Large intestine (tissue), 3 donors: Measurements from ENCODE around the gene LMF1. TPM values are rescaled to one million over a fixed set of nuclear protein-coding genes. Genes with fewer than 3 reads are reported as not detected.

Experiments used
- DNase-seq, 2 donors: peaks; one replicate each; pipeline versions ENCODE4 v3.0.0 to v3.0.0-alpha.2; 2013
- H3K27ac ChIP-seq: one replicate; pipeline ENCODE4 v1.5.1; 2013; ENCODE audit warnings: low read length
- H3K27me3 ChIP-seq: 2 replicates; pipeline ENCODE4 v1.6.1; 2013; ENCODE audit warnings: low read length; ENCODE audit not compliant: control insufficient read depth, insufficient read depth
- H3K36me3 ChIP-seq: 2 replicates; pipeline ENCODE4 v1.6.1; 2013; ENCODE audit warnings: low read length; ENCODE audit not compliant: control insufficient read depth, insufficient read depth
- H3K4me1 ChIP-seq: one replicate; pipeline ENCODE4 v1.6.1; 2013; ENCODE audit warnings: low read length; ENCODE audit not compliant: control insufficient read depth, insufficient read depth
- H3K4me3 ChIP-seq: one replicate; pipeline ENCODE4 v1.5.1; 2013; ENCODE audit warnings: low read length
- H3K9me3 ChIP-seq: one replicate; pipeline ENCODE4 v1.6.1; 2013; ENCODE audit warnings: mild to moderate bottlenecking, low read depth, low read length, moderate library complexity; ENCODE audit not compliant: control insufficient read depth
- WGBS: methylation state at CpG from one replicate; pipeline ENCODE4 v1.1.5; 2013; ENCODE audit warnings: low lambda C conversion rate; ENCODE audit not compliant: insufficient coverage; 5-methylcytosine and 5-hydroxymethylcytosine counted together
- polyA plus RNA-seq: library from polyadenylated mRNA; unstranded; fragments of 120-200 nt; gene quantifications from one replicate; pipeline ENCODE4 v1.2.1, GENCODE V29; 2013

The LMF1 gene
- polyA plus RNA-seq, 1 donor, result 17.2 TPM

DNA sequence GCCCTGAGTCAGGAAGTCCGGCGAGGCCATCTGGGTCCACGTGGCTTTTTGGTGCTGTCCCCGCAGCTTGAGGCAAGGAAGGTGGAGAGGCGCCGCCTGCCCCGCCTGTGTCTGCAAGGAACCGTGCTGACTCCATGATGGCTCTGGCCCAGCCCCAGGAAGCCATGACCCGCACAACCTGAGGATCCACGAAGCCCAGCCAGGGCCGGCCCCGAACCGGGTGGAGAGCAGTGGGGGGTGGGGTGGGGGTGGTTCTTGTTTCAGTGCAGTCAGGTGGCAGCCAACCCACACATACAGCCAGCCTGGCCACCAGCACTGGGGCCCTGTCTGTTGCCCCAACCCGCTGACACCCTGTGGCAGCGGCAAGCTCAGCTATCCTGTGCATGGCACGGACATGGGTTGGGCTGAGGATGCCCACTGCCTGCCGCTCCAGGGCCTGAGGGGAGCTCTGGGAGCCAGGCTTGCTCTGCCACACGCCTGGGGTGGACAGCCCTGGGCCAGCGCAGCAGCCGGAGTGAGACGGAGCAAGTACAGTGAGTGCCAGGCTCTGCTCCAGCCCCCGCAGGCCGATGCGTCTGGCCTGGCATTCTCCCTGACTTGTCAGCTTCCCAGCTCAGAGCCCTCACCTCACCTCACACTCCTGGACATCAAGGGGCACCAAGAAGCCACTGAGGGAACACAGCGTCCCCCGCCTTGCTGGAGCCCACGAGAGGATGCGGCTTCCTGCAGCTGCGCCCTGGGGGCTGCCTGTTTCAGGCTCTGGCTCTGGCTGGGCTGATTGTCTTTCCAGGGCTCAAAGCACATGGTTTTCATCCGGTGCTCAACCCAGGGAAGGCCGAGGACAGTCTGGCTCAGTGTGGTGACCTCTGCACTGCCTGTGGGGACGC, 68.8 kb downstream of the LMF1 start:
- H3K36me3 ChIP-seq, result no peaks in the 10 kb centered on the region
- no CpG with 5 or more reads among the region's 32 CpGs for WGBS
- H3K4me3 ChIP-seq, result no peak overlapping the region
- H3K4me1 ChIP-seq, result no peaks in the 10 kb centered on the region
- no peak overlapping the region for H3K27ac ChIP-seq
- H3K9me3 ChIP-seq, result peaks cover 6% of the 10 kb centered on the region
- H3K27me3 ChIP-seq, result no peaks in the 10 kb centered on the region
- DNase-seq, result no peak

DNA sequence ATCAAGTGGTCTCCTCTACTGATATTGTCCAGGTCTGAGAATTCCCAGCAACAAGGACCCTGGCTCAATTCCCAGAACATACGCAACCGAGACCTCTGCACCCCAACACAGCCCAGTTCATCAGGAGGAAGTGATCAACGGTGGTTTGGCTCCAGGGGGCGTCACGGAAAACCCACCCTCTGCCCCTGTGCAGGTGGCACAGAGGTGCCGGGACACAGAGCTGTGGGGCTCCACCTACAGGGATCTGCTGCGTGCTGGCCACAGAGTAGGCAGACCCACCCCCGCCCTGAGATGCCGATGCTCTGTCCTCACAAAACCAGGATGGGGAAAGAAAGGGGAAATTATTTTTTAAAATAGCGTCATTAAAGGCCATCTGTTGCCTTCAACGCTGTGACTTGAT, 69.6 kb downstream of the LMF1 start:
- Histone ChIP-seq H3K9me3 (peaks cover 1% of the 10 kb centered on the region), H3K4me1 (no peaks in the 10 kb centered on the region), H3K27ac (no peak overlapping the region), H3K27me3 (no peaks in the 10 kb centered on the region), H3K4me3 (no peak overlapping the region), H3K36me3 (no peaks in the 10 kb centered on the region)
- no CpG with 5 or more reads among the region's 11 CpGs for WGBS
- no peak for DNase-seq

DNA sequence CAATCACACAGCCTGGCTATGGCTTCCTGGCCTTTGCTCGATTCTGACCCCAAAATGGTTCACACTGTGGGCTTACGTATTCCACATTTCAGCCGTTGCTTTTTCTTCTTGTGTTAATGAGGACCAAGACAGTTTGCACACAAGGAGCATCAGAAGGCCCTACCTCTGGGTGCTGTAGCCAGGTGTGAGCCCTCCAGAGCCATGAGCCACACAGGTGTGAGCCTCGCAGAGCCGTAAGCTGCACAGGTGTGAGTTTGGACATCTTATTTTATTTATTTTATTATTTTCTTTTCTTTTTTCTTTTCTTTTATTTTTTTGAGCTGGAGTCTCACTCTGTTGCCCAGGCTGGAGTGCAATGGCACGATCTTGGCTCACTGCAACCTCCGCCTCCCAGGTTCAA, 70.6 kb downstream of the LMF1 start:
- no peak overlapping the region for H3K4me3 ChIP-seq
- no peaks in the 10 kb centered on the region for H3K36me3 ChIP-seq
- H3K27me3 ChIP-seq, result no peaks in the 10 kb centered on the region
- no peak overlapping the region for H3K27ac ChIP-seq
- H3K9me3 ChIP-seq, result no peaks in the 10 kb centered on the region
- no CpG with 5 or more reads among the region's 7 CpGs for WGBS
- no peak for DNase-seq
- H3K4me1 ChIP-seq, result no peaks in the 10 kb centered on the region

DNA sequence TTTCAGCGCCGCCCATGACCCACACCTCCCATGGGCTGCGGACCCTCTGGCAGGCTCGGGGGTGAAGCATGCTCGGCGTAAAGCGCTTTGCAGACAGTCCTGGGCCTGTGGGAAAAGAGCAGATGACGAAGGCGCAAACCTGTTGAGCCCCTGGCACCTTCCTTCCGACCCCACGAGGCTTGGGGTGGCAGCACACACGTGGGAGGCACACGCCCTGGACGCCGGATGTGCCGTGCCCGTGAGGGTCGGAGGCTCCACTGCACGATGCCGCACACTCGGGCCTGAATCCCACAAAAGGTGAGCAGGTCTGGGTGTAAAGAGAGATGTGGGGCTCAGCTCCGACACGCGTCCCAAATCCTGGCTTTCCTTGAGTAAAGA, 71.1 kb downstream of the LMF1 start:
- Histone ChIP-seq H3K9me3 (no peaks in the 10 kb centered on the region), H3K4me1 (no peaks in the 10 kb centered on the region), H3K36me3 (no peaks in the 10 kb centered on the region), H3K4me3 (no peak overlapping the region), H3K27ac (no peak overlapping the region), H3K27me3 (no peaks in the 10 kb centered on the region)
- no peak for DNase-seq
- no CpG with 5 or more reads among the region's 24 CpGs for WGBS

DNA sequence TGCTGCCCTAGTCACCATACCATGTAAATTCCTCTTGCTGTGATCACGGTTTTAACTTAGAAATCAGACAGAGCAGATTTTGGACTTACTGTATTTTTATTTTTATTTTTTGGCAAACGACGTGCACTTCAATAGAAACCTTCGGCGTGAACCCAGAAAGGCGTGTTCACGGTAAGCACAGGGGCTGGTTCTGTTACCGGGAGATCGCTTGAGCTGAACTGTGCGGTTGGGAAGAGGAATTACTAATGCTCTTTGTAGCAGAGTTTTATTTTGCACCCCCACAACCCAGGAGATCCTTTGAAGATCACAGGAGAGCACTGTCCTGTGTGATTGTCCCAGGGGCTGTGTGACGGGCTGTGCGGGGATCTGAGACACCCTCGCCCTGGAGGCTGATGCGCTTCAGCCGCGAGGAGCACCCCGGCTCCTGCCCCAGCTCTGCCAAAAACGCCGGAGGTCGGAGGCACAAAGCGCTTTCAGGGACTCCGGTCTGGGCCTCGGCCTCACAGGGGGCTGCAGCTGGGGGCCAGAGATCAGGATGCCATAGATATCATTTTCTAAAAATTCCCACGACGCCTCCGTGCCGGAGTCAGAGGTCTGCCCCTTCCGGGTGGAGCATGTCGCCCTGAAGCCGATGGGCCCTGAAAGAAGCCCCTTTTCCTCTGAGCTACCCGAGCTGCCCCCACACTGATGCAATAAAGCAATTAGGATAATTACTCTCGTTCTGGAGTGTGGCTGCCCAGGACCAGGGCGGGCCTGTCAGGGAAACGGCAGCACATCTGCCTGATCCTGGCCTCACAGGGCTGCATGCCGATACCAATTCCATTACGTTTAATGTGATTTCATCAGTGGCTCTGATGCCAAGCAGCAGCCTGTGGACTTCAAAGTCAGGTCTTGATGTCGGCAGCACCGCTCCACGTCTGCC, 71.8 kb downstream of the LMF1 start:
- WGBS, result 100% methylated on average over 1 of the region's 39 CpGs

DNA sequence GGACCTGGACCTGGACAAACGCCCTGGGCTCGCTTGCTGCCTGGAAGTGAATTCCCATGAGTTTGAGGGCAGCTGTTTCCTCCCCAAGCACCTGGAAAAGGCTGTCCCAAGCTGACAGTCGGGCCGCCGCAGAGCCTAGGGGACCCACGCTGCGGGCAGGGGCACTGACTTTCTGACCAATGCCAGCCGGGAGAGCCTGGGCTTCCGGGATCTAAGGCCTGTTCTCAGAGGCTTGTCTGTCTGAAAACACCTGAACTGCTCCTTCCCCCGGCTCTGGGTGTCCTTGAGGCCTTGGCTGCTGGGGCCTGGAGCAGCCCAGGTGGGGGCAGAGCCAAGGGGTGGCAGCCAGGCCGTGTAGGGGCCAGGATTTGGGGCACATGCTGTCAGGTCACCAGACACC, 72.6 kb downstream of the LMF1 start:
- WGBS, result no CpG with 5 or more reads among the region's 11 CpGs
- DNase-seq, result no peak

More for the DNA sequence above, 71.8 kb downstream of the LMF1 start:
- Histone ChIP-seq H3K9me3 (no peaks in the 10 kb centered on the region), H3K27me3 (no peaks in the 10 kb centered on the region), H3K27ac (no peak overlapping the region), H3K36me3 (no peaks in the 10 kb centered on the region), H3K4me1 (no peaks in the 10 kb centered on the region), H3K4me3 (no peak overlapping the region)
- DNase-seq, result no peak

DNA sequence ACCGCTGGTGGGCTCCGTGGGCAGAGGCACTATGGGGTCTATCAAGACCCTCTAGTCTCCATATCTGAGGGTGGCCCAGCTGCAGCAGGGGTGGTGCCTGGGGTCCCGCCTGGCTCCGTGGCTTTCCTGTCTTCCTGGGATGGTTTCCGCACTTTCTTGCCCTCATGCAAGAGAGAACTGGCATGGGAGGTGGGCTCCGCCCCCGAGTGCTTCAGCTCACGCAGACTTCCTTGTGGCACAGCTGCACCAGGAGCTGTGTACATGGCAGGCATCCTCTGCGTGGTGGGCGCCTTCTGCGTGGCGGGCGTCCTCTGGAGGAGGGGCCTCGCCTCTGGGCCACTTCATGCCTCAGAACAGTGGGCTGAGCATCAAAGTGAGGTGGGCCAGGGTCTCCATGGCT, 73.1 kb downstream of the LMF1 start:
- H3K4me3 ChIP-seq, result no peak overlapping the region
- H3K36me3 ChIP-seq, result no peaks in the 10 kb centered on the region
- no peak for DNase-seq
- H3K27ac ChIP-seq, result no peak overlapping the region
- H3K4me1 ChIP-seq, result no peaks in the 10 kb centered on the region
- no CpG with 5 or more reads among the region's 14 CpGs for WGBS
- no peaks in the 10 kb centered on the region for H3K27me3 ChIP-seq
- H3K9me3 ChIP-seq, result no peaks in the 10 kb centered on the region

More for the DNA sequence above, 72.6 kb downstream of the LMF1 start:
- Histone ChIP-seq H3K36me3 (no peaks in the 10 kb centered on the region), H3K27ac (no peak overlapping the region), H3K4me3 (no peak overlapping the region), H3K27me3 (no peaks in the 10 kb centered on the region), H3K4me1 (no peaks in the 10 kb centered on the region), H3K9me3 (no peaks in the 10 kb centered on the region)

DNA sequence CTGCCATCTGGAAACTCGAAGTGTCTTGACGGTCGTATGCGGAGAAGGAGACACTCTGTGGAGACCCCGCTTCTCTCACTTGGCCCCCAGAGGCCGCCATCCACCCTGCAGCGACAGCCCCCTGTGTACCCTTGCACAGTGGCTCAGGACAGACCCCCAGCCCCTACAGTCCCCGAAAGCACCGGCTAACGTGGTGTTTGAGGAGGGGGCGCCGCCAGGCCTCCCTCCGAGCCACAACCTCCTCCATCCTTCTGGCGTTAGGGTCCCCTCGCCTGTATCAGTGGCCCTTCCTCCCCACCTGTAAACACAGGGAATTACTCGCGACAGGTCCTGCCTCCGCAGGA, 73.6 kb downstream of the LMF1 start:
- Histone ChIP-seq H3K27ac (no peak overlapping the region), H3K9me3 (no peaks in the 10 kb centered on the region), H3K4me1 (no peaks in the 10 kb centered on the region), H3K27me3 (no peaks in the 10 kb centered on the region), H3K4me3 (no peak overlapping the region), H3K36me3 (no peaks in the 10 kb centered on the region)
- no CpG with 5 or more reads among the region's 18 CpGs for WGBS
- DNase-seq, result no peak

DNA sequence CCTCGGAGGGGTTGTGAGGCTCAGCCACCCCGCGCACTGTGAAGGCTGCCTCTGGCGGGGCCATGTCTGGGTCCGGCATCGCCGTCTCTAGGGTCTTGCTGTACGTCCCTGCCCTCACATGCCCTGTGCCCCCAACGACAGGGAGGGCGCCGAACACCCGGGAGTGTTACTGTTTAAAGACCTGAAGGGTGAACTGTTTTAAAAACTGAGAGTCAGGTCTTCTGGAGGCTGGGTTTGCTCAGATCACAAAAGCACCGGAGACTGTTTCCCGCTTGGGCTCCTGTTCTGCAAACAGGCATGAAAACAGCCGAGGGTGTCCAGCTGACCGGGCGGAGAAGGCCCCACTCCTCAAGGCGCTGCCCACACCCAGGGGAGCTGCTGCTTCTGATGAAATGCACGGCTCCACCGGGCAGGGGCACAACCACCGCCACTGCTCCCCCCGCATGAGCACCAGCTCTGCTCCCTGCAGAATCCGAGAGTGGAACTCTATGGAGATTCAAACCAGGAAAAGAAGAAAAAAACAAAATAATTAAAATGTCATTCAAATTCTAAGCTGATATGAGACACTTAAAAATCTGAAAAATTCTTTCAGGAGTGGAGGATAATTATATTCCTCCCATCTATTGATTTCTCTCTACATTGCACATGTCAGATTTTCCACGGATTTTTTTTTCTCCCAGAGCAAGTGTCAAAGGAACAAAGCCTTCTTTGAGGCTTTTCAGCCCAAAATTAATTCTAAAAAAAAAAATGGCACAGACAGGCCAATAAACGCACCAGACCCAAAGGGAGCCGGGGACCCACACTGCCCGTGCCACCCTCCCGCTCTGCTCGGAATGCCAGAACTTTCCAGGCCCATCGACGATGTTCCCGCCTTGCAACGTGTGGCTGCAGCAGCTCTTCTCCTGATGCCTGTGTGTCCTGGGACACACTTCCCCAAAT, 74.3 kb downstream of the LMF1 start:
- no peaks in the 10 kb centered on the region for H3K9me3 ChIP-seq
- peaks cover 2% of the 10 kb centered on the region for H3K36me3 ChIP-seq
- no peak for DNase-seq
- 80% methylated on average over 2 of the region's 33 CpGs for WGBS
- H3K27ac ChIP-seq, result no peak overlapping the region
- H3K27me3 ChIP-seq, result no peaks in the 10 kb centered on the region
- no peak overlapping the region for H3K4me3 ChIP-seq
- no peaks in the 10 kb centered on the region for H3K4me1 ChIP-seq

DNA sequence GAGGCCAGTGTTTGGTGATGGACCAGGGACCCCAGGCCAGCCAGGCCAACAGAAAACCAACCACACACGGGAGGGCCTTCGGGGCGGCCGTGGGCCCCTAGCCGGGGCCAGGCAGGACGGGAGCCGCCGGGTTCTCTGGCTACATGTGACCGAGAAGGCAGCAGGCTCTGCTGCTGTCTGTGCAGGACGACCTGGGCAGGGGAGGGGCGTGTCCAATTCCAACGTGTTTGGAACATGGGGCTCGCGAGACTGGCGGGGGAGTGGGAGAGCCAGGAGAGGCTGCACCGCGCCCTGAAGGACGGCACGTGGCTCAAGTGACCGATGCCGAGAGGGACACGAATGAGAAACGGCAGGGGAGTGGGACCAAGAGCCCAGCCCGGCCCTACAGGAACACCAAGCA, 75.4 kb downstream of the LMF1 start:
- Histone ChIP-seq H3K27ac (no peak overlapping the region), H3K27me3 (no peaks in the 10 kb centered on the region), H3K4me3 (no peak overlapping the region), H3K4me1 (no peaks in the 10 kb centered on the region), H3K36me3 (peaks cover 3% of the 10 kb centered on the region), H3K9me3 (no peaks in the 10 kb centered on the region)
- no peak for DNase-seq
- WGBS, result no CpG with 5 or more reads among the region's 24 CpGs
